NCI-H446 treated with DMSO at 0.1 percent for 48 hours (cell line): ENCODE measurements around the gene RSPRY1.
"Not testable (repeated sequence)": the region's sequence is repeated elsewhere in the genome, so short reads cannot be mapped to it uniquely, and the experiment has no call there.

Experiments
- DNase-seq: peaks from one replicate; lab custom pipeline; 2025; lab: John Stamatoyannopoulos, UW

Gene RSPRY1

GRCh38 chr16:57186872-57187854 lies 1.0 kb downstream of the RSPRY1 start:
- no peak for DNase-seq

GRCh38 chr16:57187902-57188710 lies 2.0 kb downstream of the RSPRY1 start:
- not testable (repeated sequence) for DNase-seq

GRCh38 chr16:57188711-57189002 lies 2.5 kb downstream of the RSPRY1 start:
- DNase-seq, result no peak

- DNase-seq, result not testable (repeated sequence)
These were observed 3.4 kb downstream of the RSPRY1 start for GRCh38 chr16:57189527-57189926.

- DNase-seq, result no peak
These were observed 4.0 kb downstream of the RSPRY1 start for GRCh38 chr16:57190136-57190535.

GRCh38 chr16:57191056-57191571 lies 5.0 kb downstream of the RSPRY1 start:
- DNase-seq, result no peak

GRCh38 chr16:57192146-57192545 lies 6.0 kb downstream of the RSPRY1 start:
- no peak for DNase-seq

- DNase-seq, result no peak
These were observed 6.8 kb downstream of the RSPRY1 start for GRCh38 chr16:57192720-57193486.

- DNase-seq, result peak; percentile 35
These were observed 8.4 kb downstream of the RSPRY1 start for GRCh38 chr16:57194512-57194911.

- no peak for DNase-seq
These were observed 10.2 kb downstream of the RSPRY1 start for GRCh38 chr16:57196286-57196685.

GRCh38 chr16:57196753-57197152 lies 10.6 kb downstream of the RSPRY1 start:
- DNase-seq, result no peak

- not testable (repeated sequence) for DNase-seq
These were observed 14.2 kb downstream of the RSPRY1 start for GRCh38 chr16:57200321-57200720.

- DNase-seq, result not testable (repeated sequence)
These were observed 14.8 kb downstream of the RSPRY1 start for GRCh38 chr16:57200926-57201325.

GRCh38 chr16:57202095-57202886 lies 16.2 kb downstream of the RSPRY1 start:
- no peak for DNase-seq

- DNase-seq, result no peak
These were observed 17.3 kb downstream of the RSPRY1 start for GRCh38 chr16:57203451-57203850.

GRCh38 chr16:57204675-57205074 lies 18.5 kb downstream of the RSPRY1 start:
- DNase-seq, result no peak

- no peak for DNase-seq
These were observed 22.8 kb downstream of the RSPRY1 start for GRCh38 chr16:57208926-57209325.

GRCh38 chr16:57209780-57210179 lies 23.7 kb downstream of the RSPRY1 start:
- DNase-seq, result no peak

GRCh38 chr16:57213462-57213861 lies 27.3 kb downstream of the RSPRY1 start:
- no peak for DNase-seq

GRCh38 chr16:57216968-57217367 lies 30.8 kb downstream of the RSPRY1 start:
- no peak for DNase-seq

- DNase-seq, result no peak
These were observed 36.9 kb downstream of the RSPRY1 start for GRCh38 chr16:57223057-57223456.
